GM12874 (cell line): ENCODE results near the gene MAP3K14.

Source experiments
- TF ChIP-seq, protein P1 (sequence below): IDR thresholded peaks from 2 replicates; pipeline ENCODE4 v1.5.1; 2011; ENCODE audit warnings: low read depth, mild to moderate bottlenecking, control low read depth, low read length, moderate library complexity; ENCODE audit not compliant: insufficient read depth

The MAP3K14 gene

DNA sequence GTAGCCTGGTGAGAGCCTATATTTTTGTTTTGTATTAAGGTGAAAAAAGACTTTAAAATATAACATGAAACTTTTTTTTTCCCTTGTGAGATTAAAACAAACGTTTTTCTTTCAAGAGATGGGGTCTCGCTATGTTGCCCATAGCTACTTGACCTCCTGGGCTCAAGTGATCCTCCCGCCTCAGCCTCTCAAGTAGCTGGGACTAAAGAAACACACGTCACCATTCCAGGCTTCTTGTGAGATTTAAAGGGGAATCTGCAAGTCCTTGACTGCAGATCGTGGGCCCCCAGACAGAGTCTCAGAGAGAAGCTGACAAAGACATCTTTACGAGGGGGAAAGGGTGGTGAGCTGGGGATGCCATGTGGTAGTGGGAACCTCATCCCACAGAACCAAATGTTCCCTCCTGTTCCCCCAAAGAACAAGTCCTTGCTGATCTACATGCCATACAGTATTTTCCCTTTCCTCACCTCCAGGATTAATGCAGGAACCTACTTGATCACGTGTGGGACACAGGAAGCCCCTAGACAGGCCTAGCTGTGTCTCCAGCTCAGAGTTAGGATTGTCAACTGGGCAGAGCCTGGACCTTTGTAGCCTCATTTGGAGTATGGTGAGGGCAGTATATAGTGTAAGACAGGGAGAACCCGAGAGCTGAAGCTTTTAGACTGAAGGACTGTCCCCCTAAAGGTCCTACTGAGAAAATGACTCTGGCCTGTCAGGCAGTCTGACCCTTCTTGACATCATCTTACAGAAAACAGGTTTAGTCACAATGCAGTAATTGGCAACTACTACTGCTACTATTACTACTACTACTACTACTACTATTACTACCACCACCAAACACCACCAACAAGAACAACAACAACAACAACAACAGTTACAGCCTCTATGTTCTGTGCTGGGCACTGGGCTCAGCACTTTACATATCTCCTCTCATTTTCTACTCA lies 4.1 kb downstream of the MAP3K14 start:
- TF ChIP-seq, protein P1, sequence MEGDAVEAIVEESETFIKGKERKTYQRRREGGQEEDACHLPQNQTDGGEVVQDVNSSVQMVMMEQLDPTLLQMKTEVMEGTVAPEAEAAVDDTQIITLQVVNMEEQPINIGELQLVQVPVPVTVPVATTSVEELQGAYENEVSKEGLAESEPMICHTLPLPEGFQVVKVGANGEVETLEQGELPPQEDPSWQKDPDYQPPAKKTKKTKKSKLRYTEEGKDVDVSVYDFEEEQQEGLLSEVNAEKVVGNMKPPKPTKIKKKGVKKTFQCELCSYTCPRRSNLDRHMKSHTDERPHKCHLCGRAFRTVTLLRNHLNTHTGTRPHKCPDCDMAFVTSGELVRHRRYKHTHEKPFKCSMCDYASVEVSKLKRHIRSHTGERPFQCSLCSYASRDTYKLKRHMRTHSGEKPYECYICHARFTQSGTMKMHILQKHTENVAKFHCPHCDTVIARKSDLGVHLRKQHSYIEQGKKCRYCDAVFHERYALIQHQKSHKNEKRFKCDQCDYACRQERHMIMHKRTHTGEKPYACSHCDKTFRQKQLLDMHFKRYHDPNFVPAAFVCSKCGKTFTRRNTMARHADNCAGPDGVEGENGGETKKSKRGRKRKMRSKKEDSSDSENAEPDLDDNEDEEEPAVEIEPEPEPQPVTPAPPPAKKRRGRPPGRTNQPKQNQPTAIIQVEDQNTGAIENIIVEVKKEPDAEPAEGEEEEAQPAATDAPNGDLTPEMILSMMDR = no peak

DNA sequence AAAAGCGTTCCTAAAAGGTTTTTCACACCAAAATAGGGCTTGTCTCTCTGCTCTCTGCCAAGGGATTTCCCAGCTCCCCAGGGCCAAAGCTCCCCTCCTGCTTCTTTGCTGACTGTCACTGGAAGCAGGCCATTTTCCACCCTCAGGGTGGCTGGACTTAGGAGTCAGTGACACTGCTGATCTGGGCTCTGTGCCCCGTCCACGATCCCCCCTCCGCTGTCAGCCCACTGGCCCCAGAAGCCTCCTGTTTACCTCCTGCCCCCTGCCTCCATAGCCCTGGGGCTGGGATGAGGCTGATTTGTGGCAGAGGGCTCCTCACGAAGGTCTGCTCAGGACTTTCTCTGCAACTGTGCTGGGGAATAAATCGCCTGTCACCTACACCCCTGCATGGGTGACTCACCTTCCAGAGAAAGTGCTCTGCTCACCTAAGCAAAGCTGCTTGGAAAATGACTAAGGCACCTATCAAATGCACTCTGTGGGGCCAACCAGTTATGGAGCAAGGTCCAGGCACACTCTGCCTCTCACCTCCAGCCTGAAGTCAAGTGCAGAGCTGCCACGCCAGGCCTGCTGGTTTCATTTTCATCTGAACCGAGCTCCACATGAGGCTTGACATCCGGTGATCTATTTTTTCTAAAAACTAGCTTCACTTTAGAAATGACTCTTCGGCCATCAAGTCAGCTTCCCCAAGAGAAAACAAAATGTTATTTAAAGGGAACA lies 4.9 kb downstream of the MAP3K14 start:
- TF ChIP-seq, protein P1 = no peak

DNA sequence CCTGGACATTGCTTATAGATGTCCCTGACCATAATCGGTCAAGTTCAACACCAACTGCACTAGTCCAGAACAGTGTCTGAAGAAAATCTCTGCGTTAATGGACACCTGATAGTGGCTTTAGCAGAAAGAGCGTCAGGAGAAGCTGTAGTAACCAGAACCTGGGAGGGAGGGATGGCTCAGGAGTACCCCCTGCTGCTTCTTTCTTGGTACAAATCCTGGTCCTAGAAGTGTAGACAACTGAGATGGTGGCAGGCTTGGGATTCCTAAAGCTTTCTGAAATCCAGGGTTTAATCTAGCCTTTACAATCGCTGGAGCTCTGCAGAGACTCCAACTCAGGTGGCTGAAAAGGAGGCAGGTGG lies 5.4 kb downstream of the MAP3K14 start:
- TF ChIP-seq, protein P1 = no peak

DNA sequence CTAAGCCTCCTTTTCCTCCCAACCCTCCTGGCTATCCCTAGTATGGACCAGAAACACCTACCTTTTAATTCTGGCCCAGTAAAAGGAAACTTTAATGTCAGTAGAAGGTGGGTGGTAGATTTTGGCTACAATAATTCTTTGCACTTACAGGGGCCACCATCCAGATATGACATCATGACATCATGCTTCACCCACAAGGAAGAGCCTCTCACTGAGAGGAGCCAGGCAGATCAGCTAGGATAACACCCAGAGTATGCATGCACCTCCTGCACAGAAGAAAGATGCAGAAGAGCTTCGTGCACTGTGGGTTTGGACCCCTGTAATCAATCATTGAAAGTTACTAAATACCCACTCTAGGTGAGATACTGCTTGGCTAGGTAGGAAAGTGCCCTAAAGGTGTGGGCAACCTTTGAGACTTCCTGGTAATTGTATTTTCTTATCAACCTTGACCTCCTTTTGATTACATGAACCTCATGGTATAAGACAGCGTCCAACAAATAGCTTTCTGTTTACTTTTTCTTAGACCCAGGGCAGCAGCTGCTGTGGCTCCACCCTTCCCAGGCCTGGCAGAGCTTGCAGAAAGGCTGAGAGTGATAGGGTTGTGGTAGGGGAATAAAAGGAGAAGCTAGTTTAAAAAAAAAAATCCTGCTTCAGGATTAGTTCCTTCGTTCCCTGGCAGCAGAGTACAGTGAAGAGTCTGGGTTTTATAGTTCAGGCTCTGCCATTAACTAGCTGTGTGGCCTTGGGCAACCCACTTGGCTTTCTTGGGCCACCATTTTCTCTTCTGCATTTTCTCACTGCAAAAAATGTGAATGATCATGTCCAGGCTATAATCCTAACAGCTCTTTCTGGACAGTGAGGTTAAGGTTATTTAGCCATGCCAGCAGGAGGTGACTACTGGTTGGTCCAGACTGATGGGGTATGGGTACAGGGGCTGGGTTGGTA lies 6.2 kb downstream of the MAP3K14 start:
- TF ChIP-seq, protein P1 = no peak

DNA sequence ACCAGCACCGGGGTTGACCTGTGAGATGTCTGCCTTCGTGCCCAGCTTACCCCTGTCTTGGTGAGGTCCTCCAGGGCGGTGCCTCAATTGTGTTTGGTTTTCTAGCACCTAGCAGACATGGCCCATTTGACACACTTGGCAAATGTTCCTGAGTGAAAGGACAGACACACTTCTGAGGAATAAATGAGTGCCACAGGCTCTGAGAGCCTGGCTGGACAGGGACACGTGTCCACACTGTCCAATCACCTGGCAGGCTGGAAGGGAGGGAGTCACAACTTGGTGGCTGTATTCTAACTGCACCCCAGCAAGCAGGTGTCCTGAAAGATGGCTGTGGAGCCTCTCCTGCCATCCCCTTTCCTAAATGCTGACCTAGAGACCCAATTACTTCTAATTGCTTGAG lies 7.4 kb downstream of the MAP3K14 start:
- TF ChIP-seq, protein P1 = no peak

DNA sequence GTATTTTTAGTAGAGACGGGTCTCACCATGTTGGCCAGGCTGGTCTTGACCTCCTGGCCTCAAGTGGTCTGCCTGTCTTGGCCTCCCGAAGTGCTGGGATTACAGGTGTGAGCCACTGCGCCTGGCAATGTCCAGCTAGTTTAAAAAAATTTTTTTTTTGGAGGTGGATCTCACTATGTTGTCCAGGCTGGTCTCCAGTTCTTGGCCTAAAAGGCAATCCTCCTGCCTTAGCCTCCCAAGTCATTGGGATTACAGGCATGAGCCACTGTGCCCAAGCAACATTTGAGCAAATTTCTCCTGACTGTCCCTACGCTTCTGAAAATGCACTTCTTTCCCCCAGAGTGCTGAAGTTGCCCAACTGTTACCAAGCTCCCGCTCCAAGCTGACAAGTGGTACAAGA lies 8.0 kb downstream of the MAP3K14 start:
- TF ChIP-seq, protein P1 = no peak

DNA sequence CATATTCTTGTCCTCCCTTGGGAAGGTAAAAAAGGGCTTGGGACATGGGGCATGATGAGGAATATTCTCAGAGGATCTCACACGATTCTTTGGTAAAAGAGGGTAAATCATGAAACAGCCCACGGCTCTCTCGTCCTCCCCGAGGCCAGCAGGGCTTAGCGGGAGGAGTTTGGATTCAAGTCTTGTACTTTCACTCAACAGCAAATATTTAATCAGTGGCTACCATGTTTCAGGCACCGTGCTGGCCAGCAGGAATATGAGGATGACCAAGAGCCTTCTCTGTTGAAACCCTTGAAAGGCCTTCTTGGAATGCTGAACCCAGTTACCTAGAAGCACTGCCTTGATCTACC lies 8.8 kb downstream of the MAP3K14 start:
- TF ChIP-seq, protein P1 = no peak
